T-helper 1 cell (primary cell): ENCODE data around the gene NXPH4.

ENCODE experiments used
- DNase-seq, 5 donors: peaks; one replicate each; pipeline ENCODE4 v3.0.0-alpha.2; 2012 to 2020

NXPH4 gene

GRCh38 chr12:57183939-57184725 is 32.5 kb upstream of the NXPH4 start:
- no peak for DNase-seq

DNA sequence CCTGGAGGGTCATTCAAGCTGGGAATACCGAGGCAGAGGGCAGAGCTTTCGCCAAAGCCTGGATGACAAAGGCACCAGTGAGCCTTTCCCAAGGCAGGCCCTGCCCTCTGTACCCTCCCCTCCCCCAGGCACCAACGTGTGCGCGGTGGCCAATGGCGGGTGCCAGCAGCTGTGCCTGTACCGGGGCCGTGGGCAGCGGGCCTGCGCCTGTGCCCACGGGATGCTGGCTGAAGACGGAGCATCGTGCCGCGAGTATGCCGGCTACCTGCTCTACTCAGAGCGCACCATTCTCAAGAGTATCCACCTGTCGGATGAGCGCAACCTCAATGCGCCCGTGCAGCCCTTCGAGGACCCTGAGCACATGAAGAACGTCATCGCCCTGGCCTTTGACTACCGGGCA is 31.2 kb upstream of the NXPH4 start:
- no peak for DNase-seq

DNA sequence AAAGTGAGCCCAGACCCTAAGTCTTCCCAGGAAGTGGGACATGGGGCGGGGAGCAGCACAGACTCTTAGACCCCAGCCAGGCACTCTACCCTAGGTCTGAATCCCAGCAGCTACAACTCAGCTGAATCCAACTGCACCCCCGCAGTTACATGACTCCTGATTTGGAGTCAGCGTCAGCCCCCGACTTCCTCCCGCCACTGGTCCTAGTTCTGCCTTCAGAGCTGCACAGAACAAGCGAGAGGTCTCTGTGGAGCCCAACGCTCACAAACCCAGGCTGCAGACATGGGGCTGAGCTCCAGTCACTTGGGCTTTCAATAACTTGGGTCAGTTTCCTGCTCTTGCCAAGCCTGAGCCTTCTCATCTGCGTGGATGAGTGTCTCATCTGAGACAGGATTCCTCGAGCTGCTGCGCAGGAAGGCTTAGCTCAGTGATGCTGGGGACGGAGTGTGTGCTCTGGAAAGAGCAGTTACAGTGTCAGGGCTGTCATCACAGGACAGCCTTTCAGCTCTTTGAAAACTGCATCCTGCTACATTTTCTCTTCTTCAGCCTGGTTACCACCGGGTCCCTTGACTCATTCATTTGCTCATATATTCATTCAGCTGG is 30.6 kb upstream of the NXPH4 start:
- DNase-seq, result no peak

DNA sequence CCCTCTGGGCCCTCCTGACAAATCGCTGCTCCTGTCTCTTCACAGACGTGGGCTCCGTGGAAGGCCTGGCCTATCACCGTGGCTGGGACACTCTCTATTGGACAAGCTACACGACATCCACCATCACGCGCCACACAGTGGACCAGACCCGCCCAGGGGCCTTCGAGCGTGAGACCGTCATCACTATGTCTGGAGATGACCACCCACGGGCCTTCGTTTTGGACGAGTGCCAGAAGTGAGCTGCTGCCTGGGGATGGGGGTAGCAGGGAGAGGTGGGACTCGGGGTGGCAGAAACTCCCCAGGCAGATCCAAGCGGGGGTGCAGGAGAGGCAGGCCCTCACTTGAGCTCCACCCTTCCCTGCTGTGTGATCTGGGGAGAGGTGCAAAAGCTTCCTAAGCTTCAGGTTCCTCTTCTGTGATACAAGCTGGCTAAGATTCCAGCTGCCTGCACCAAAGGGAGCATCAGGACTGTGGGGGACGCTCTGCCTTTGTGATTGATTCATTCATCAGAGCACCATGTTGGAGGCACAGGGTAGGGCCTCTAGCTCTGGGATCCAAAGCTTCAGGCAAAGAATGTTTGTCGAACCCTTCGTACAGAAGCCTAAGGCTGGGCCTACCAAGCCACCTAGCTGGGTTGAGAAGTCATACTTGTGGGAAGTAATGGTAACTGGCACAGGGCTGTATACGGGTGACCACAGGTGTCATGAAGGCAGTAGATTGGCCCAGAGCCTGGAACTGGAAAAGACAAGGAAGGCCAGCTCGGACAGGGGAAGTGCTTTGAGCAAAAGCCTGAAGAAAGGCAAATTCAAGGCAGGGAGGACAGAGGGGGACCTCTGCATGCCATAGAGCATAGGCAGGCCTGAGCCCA is 29.1 kb upstream of the NXPH4 start:
- DNase-seq, result no peak

GRCh38 chr12:57188090-57188425 is 28.5 kb upstream of the NXPH4 start:
- no peak for DNase-seq

- DNase-seq, result no peak
These were observed 26.6 kb upstream of the NXPH4 start for GRCh38 chr12:57190037-57190436.

DNA sequence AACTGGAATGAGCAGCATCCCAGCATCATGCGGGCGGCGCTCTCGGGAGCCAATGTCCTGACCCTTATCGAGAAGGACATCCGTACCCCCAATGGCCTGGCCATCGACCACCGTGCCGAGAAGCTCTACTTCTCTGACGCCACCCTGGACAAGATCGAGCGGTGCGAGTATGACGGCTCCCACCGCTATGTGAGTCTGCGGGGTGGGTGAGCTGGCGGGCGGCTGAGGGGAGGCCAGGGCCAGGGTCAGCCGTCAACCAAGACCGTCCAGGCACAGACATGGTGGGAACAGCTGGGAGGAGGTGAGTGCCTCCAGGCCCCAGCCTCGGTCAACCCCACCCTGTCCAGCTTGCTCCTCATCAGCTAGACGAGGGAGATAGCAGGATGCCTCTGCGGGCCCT is 25.8 kb upstream of the NXPH4 start:
- DNase-seq, result no peak

- no peak for DNase-seq
These were observed 25.2 kb upstream of the NXPH4 start for GRCh38 chr12:57191410-57191809.

GRCh38 chr12:57192920-57193319 is 23.7 kb upstream of the NXPH4 start:
- no peak for DNase-seq

- no peak for DNase-seq
These were observed 22.8 kb upstream of the NXPH4 start for GRCh38 chr12:57193706-57194245.

GRCh38 chr12:57194253-57194652 is 22.3 kb upstream of the NXPH4 start:
- DNase-seq, result no peak

DNA sequence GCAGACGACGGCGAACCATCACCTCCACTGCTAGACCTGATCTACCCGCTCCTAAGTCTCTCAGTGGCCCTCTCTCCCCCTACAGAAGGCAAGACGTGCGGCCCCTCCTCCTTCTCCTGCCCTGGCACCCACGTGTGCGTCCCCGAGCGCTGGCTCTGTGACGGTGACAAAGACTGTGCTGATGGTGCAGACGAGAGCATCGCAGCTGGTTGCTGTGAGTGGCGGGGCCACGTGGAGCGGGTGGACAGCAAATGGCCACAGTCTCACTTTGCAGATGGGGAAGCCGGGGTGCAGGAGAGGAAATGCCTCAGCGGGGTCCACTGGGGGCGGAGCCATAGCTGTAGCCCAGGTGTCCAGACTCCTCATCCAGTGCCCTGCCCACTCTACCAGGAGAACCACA is 21.4 kb upstream of the NXPH4 start:
- no peak for DNase-seq

DNA sequence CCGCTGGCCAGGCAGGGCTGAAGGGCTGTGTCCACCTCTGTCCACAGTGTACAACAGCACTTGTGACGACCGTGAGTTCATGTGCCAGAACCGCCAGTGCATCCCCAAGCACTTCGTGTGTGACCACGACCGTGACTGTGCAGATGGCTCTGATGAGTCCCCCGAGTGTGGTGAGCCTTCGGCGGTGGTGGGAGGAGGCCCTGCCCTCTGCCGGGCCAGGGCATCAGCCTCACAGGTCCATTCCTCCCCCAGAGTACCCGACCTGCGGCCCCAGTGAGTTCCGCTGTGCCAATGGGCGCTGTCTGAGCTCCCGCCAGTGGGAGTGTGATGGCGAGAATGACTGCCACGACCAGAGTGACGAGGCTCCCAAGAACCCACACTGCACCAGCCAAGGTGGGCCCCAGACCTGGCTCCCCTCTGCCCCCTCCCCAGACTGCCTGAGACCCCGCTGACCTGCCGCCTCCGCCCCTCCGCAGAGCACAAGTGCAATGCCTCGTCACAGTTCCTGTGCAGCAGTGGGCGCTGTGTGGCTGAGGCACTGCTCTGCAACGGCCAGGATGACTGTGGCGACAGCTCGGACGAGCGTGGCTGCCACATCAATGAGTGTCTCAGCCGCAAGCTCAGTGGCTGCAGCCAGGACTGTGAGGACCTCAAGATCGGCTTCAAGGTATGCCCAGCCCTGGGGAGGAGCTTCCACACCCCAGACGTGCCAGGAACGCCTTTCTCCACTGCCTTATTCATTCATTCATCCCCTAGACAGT is 20.8 kb upstream of the NXPH4 start:
- no peak for DNase-seq

DNA sequence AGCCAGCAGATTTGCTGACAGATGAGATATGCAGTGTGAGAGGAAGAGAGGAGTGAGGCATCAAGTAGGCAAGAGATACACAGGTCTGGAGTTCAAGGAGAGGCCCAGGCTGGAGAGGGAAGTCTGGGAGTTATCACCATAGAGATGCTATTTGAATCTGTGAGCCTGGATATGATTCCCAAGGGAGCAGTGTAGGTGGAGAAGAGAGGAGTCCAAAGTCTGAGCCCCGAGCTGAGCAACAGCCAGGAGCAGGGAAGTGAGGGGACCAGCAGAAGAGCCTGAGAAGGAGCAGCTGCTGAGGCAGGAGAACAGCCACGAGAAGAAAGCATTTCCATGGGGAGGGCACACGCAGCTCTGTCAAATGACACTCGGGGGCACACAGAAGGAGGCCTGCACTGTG is 20.2 kb upstream of the NXPH4 start:
- no peak for DNase-seq

GRCh38 chr12:57196956-57197355 is 19.6 kb upstream of the NXPH4 start:
- DNase-seq, result no peak

DNA sequence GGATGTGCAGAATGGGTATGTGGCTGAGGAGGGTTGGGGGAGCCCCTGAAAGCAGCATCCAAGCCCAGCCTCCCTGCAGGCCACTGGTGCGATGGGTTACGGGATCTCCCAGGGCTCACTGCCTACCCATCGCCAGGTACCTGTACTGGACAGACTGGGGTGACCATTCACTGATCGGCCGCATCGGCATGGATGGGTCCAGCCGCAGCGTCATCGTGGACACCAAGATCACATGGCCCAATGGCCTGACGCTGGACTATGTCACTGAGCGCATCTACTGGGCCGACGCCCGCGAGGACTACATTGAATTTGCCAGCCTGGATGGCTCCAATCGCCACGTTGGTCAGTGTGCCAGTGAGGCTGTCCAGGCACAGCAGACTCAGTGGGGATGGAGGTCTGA is 18.3 kb upstream of the NXPH4 start:
- no peak for DNase-seq

- no peak for DNase-seq
These were observed 17.4 kb upstream of the NXPH4 start for GRCh38 chr12:57199191-57199590.

GRCh38 chr12:57200497-57200896 is 16.1 kb upstream of the NXPH4 start:
- no peak for DNase-seq

GRCh38 chr12:57201219-57201618 is 15.4 kb upstream of the NXPH4 start:
- no peak for DNase-seq

DNA sequence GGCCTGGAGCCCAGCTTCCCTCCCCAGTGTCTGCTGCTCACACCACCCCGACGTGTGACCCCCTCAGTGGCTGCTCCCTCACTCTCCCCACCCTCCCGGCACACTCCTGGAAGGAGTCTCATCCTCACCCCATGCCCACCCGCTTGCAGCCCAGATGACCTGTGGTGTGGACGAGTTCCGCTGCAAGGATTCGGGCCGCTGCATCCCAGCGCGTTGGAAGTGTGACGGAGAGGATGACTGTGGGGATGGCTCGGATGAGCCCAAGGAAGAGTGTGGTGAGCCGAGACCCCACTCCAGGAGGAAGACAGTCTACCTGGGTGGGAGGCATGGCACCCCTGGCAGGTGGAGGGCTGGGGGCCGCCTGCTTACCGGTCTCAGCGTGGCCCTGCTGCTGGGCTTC is 15.0 kb upstream of the NXPH4 start:
- DNase-seq, result no peak

- no peak for DNase-seq
These were observed 14.3 kb upstream of the NXPH4 start for GRCh38 chr12:57202321-57202720.

GRCh38 chr12:57203201-57203600 is 13.4 kb upstream of the NXPH4 start:
- no peak for DNase-seq

DNA sequence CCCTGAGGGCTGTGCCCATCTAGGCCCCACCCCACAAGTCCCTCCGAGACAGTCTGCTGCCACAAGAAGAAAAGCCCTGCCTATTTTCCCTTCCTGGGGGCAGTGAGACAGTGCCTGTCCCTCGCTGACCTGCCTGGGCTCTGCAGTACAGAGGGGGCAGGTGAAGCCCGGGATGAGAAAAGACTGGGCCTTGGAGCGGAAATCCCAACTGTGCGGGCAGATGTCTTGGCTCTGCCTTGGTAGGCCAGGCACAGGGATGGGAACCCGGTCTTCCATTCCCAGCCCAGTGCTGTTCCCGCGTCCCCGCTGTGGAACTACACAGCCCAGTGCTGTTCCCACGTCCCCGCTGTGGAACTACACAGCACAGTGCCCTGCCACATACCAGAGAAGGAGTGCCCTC is 12.8 kb upstream of the NXPH4 start:
- DNase-seq, result no peak
